NCI-H345 (cell line): Measurements from ENCODE around the gene ATG4C.

Source experiments
- DNase-seq: peaks from one replicate; lab custom pipeline; 2025; lab: John Stamatoyannopoulos, UW

ATG4C gene

DNA sequence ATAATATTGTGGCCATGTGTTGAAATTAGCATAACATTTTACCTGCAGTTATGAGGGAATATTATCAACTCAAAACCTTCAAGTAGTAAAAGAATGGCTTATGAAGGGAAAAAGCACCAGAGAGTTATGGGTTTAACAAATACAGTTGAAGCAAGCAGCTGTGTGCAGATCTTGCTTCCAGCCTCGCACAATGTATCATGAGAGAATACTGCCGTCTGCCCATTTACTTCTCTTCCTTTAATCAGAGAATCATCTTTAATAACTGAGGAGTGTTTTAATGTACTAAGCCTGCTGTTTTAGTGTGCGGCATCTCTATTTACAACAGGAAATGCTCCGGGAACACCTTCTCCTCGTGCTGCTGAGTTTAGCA lies 120.9 kb downstream of the ATG4C start:
- DNase-seq, result no peak

DNA sequence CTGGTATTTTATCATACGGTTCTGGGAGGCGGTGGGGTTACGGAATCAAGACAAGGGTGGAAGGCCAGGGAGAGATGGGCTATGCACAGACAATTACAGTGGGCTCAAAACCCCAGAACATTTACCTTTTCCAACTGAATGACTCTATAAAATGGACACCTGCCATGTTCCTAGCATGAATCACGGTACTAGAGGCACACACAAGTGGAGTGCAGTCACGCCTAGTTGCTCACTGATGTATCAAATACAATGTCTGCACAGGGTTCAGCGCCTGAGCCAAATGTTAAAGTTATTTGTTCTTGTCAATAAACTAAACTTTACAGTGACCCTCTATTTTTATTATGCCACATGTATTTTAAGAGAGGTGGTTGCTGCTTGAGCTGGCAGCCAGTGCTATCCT lies 121.4 kb downstream of the ATG4C start:
- DNase-seq, result peak; percentile 95

DNA sequence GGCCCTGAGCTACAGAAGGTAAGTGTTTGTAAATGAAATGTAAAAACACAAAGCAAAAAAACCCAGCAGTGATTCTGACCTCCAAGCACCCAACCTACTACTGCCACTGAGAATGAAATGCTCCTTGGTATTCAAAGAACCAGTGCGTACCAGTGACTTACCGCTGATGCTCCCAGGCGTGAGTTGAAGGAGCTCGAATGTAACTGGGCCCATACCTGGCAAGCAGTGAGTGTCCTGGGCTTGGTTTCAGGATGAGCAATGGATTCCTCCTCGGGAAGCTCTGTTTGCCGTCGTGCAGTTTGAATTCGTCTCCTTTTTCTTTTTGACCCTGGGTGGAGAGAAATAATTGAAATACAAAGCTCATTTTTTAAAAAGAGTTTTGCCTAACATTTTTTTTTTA lies 121.9 kb downstream of the ATG4C start:
- DNase-seq, result peak; percentile 77

DNA sequence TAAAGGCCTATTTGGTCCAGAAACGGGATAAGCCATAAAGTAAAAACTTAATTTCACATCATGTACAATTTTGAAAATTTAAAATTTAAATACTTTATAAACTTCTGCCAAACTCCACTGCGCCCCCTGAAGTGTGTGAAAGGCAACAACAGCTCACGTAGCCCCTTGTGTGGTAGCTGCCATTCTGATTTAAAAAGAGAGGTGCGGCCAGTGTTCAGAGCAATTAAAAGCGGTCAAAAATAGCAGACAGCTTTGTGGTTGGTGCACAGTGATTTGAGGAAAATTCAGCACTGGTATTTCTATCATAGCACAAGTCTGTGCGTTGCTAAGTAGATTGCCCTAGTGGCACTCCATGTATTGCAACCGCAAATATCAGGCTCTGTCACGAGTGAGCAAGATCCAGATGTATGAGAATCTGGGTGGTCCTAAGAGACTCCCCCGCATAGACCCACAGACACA lies 122.5 kb downstream of the ATG4C start:
- DNase-seq, result peak; percentile 36

DNA sequence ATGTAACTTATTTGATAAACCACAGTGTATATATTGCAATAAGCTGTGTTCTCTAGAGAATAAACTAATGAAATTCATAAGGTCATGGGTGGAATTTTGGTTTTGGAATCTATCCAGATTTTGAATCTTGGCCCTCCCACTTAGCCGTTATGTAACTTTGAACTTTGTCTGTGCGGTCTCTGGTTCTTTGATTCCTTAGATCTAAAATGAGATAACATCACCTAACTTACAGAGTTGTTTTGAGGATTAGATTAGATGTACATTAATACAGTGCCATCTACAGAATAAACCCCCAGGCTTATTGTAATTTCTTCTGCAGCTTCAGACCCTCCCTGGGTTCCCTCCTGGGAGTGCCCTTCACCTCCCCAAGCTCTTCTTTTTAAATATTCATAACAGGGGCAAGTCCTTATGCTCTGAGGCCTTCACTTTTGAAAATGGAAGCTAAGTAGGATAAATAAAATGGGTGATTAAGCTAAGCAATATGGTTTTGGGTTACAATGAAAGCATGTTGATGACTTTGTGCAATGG lies 124.3 kb downstream of the ATG4C start:
- no peak for DNase-seq

DNA sequence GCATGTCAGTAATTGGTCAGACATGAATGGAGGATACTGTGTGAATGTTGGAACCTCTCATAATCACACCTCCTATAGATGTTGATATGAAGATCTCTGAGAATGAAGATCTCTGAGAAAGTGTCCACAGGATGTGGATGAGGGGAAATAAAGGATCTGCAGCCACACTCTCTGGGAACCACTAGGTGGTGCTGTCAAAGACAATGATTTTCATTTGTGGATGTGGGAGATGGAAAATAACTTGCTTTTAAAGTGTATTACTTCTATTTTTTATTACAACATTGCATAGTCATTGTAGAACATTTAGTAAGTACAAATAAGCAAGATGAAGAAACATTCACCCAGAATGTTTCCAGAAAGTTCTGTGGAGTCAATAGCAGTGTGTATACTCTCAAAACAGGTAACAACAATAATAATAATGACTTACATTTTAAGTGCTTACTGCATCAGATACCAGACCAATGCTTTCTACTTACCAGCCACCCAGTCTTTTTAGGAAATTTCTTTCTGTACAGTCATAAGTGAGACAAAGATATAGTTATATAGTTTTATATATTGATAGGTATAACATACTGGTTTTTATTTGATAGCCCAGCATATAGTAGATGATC lies 128.2 kb downstream of the ATG4C start:
- DNase-seq, result no peak
